ENCODE results near the gene MEDAG.

Gene MEDAG

GRCh38 chr13:30905932-30906383, at the start of gene MEDAG:
TSS of gene MEDAG (plus strand) at chr13:30906271. CDS start at chr13:30906516, 245 bp downstream.
- no peak for DNase-seq (ENCODE audit: low spot score)

- DNase-seq (ENCODE audit: low spot score), result no peak
Measured at GRCh38 chr13:30857018-30857417, 49.1 kb upstream of the MEDAG start.

GRCh38 chr13:30857636-30858035, 48.4 kb upstream of the MEDAG start:
- DNase-seq (ENCODE audit: low spot score), result no peak

- DNase-seq (ENCODE audit: low spot score), result no peak
Measured at GRCh38 chr13:30859326-30859725, 46.7 kb upstream of the MEDAG start.

- DNase-seq (ENCODE audit: low spot score), result no peak
Measured at GRCh38 chr13:30861163-30861562, 44.9 kb upstream of the MEDAG start.

- no peak for DNase-seq (ENCODE audit: low spot score)
Measured at GRCh38 chr13:30861836-30862467, 44.1 kb upstream of the MEDAG start.

GRCh38 chr13:30862707-30863106, 43.4 kb upstream of the MEDAG start:
- no peak for DNase-seq (ENCODE audit: low spot score)

GRCh38 chr13:30863231-30863630, 42.8 kb upstream of the MEDAG start:
- DNase-seq (ENCODE audit: low spot score), result no peak

GRCh38 chr13:30863796-30864195, 42.3 kb upstream of the MEDAG start:
- no peak for DNase-seq (ENCODE audit: low spot score)

- DNase-seq (ENCODE audit: low spot score), result no peak
Measured at GRCh38 chr13:30864433-30865122, 41.5 kb upstream of the MEDAG start.

- DNase-seq (ENCODE audit: low spot score), result peak; percentile 89
Measured at GRCh38 chr13:30865123-30866049, 40.7 kb upstream of the MEDAG start.

- no peak for DNase-seq (ENCODE audit: low spot score)
Measured at GRCh38 chr13:30866677-30867076, 39.4 kb upstream of the MEDAG start.

- no peak for DNase-seq (ENCODE audit: low spot score)
Measured at GRCh38 chr13:30867089-30867669, 38.9 kb upstream of the MEDAG start.

- no peak for DNase-seq (ENCODE audit: low spot score)
Measured at GRCh38 chr13:30868799-30869470, 37.1 kb upstream of the MEDAG start.

- DNase-seq (ENCODE audit: low spot score), result no peak
Measured at GRCh38 chr13:30869491-30869890, 36.6 kb upstream of the MEDAG start.

GRCh38 chr13:30870049-30870884, 35.8 kb upstream of the MEDAG start:
- DNase-seq (ENCODE audit: low spot score), result peak; percentile 92

- DNase-seq (ENCODE audit: low spot score), result no peak
Measured at GRCh38 chr13:30870916-30871587, 35.0 kb upstream of the MEDAG start.

GRCh38 chr13:30871588-30872275, 34.3 kb upstream of the MEDAG start:
- DNase-seq (ENCODE audit: low spot score), result no peak

GRCh38 chr13:30872276-30872594, 33.8 kb upstream of the MEDAG start:
- no peak for DNase-seq (ENCODE audit: low spot score)
